H1 (cell line): ENCODE data around the gene ARRB1. TPM values are rescaled to one million over a fixed set of nuclear protein-coding genes. Genes with fewer than 3 reads are reported as not detected.

Experiments used
- BRCA1 ChIP-seq: IDR thresholded peaks from 2 replicates; pipeline ENCODE4 v1.6.1; 2012; ENCODE audit warnings: low read depth, low read length, improper control_type of control experiment
- CTBP2 ChIP-seq: IDR thresholded peaks from 2 replicates; pipeline ENCODE4 v1.7.0; 2011; ENCODE audit warnings: borderline replicate concordance, mild to moderate bottlenecking, moderate library complexity, mixed read lengths, low read length; ENCODE audit not compliant: insufficient read depth, insufficient read length
- TAF7 ChIP-seq: optimal IDR thresholded peaks from 2 replicates; pipeline ENCODE3; 2011; ENCODE audit warnings: low read depth, mild to moderate bottlenecking, inconsistent platforms, low read length, moderate library complexity, borderline replicate concordance
- TEAD4 ChIP-seq: IDR thresholded peaks from 2 replicates; pipeline ENCODE4 v1.6.1; 2012; ENCODE audit warnings: low read depth, low read length, inconsistent platforms, mixed read lengths
- polyA plus RNA-seq, 7 experiments: library from polyadenylated mRNA; depleted of rRNA in 3 of 7; stranded (reverse) in 5 of 7; unstranded in 2 of 7; fragments of >200 nt in 5 of 7; fragments of 200-250 nt in 2 of 7; gene quantifications; 1 replicate in 5 of 7; 2 replicates in 1 of 7; 4 replicates in 1 of 7; pipeline versions ENCODE4 v1.2.1 to v1.2.3, GENCODE V29; 2011 to 2013; ENCODE audit warnings: missing spikeins in 2 of 7, mixed read lengths in 2 of 7
- total RNA-seq: library from RNA; stranded (reverse); fragmentation: NEBNext Ultra II Directional; extraction: Animal tissue kit (Norgen Biotek cat#: 25700); gene quantifications from 2 replicates; pipeline ENCODE4 v1.2.1, GENCODE V29; 2021

Gene ARRB1
- total and polyA plus RNA-seq, 2 of the 8 experiments (the other 6 are each of a cell fraction or from before 2014, with no cell fraction given), result 9.4 to 31.8 TPM

GRCh38 chr11:75313513-75314272 lies 37.8 kb downstream of the ARRB1 start (continued):
- TF ChIP-seq CTBP2 (no peak), BRCA1 (no peak), TEAD4 (no peak), TAF7 (no peak)
- TF ChIP-seq, all 59 proteins: peak for 0
